ENCODE results near the gene ANAPC1.
"Not testable (repeated sequence)": the region's sequence is repeated elsewhere in the genome, so short reads cannot be mapped to it uniquely, and the experiment has no call there.

ANAPC1 gene

DNA sequence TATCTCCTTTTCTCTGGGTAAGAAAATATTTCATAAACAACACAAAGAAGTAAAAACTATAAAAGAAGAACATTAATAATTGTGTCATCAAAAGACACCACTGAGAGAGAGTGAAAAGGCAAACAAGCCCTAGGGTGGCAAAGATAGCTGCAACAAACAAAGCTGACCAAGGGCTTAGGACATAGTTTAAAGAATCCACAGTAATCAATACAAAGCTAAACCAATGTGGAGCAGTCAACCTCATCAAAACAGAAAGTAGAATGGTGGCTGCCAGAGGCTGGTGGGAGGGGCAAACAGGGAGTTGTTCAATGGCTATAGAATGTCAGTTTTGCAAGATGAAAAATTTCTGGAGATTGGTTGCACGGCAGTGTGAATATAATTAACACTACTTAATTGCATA is 93.4 kb downstream of the ANAPC1 start:
- H3K27ac ChIP-seq; H3K4me3 ChIP-seq; DNase-seq (ENCODE audit: low spot score): not testable (repeated sequence)

GRCh38 chr2:111784081-111784480 is 99.9 kb downstream of the ANAPC1 start:
- H3K4me3 ChIP-seq; H3K27ac ChIP-seq; DNase-seq (ENCODE audit: low spot score): not testable (repeated sequence)

DNA sequence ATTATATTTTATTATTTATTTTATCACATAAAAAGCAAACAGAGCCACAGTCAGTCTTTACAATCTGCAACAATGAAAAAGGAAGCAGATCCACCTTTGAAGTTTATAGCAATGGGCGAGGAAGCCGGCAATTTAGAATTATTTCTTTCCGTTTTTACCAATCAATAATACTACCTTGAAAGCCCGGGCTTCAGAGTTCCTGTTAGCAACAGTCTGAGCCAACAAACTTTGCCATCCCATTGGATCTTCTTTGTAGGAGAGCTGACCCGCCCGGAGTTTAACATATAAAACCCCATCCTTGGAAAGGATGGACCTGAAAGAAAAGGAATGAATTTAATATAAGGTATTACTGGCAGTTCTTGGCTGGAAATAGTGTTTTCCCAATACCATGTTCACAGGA is 101.8 kb downstream of the ANAPC1 start:
- not testable (repeated sequence) for H3K4me3 ChIP-seq; H3K27ac ChIP-seq; DNase-seq (ENCODE audit: low spot score)

GRCh38 chr2:111781443-111782094 is 102.4 kb downstream of the ANAPC1 start:
- H3K27ac ChIP-seq; DNase-seq (ENCODE audit: low spot score); H3K4me3 ChIP-seq: not testable (repeated sequence)

DNA sequence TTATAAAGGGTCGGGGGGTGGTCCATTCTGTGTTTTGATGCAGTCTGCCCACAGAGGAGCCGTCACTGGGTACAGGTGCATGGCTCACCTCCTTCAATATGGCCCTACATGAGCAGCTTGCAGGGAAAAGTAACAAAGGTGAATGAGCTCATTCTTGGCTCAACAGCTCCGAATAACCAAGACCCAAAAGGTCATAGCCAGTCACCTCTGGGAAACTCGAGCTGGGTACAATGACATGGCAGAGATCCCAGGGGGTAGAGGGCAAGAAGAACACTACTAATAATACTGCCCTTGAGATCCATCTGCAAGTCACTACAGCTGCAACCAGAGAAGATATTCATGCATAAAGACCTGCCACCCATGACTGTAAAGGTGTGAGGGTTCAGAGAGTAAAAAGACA is 106.8 kb downstream of the ANAPC1 start:
- not testable (repeated sequence) for DNase-seq (ENCODE audit: low spot score); H3K27ac ChIP-seq; H3K4me3 ChIP-seq

GRCh38 chr2:111776296-111776695 is 107.7 kb downstream of the ANAPC1 start:
- H3K4me3 ChIP-seq; H3K27ac ChIP-seq; DNase-seq (ENCODE audit: low spot score): not testable (repeated sequence)

GRCh38 chr2:111772180-111772579 is 111.8 kb downstream of the ANAPC1 start:
- not testable (repeated sequence) for H3K27ac ChIP-seq; DNase-seq (ENCODE audit: low spot score); H3K4me3 ChIP-seq

DNA sequence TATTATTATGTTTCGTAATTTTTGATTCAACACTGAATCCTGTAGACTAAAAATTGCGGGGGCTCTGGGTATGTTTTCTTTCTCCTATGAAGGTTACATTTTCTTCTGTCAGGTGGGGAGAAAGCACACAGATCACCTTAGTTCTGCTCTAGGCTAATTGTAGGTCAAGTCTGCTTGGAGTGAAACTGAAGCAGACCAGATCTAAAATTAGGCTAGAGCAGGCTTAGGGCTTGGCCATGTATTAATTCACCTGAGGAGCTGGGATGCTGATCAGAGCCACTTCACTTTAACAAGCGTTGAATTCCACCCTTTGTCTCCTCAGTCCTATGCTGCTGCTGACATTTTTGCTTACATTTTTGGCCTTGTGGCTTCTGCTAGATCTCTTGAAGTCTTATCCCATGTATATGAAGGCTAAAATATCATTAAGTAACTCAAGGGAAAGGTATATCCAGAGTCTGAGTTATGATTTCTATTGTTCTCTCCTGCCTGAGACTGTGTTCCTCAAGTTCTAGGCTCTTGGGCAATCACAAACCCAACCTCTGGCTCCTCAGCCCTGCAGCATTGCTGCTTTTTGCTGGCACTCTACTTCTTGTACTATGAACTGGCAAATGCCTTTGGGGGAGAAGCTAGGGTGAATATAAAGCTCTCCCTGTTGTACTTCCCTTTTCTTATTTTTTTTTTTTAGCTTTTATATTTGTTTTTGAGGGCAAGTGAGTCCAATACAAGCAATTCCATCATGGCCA is 112.9 kb downstream of the ANAPC1 start:
- not testable (repeated sequence) for H3K27ac ChIP-seq; DNase-seq (ENCODE audit: low spot score); H3K4me3 ChIP-seq

- not testable (repeated sequence) for DNase-seq (ENCODE audit: low spot score); H3K4me3 ChIP-seq; H3K27ac ChIP-seq
Measured at GRCh38 chr2:111768266-111769190, 115.5 kb downstream of the ANAPC1 start.

DNA sequence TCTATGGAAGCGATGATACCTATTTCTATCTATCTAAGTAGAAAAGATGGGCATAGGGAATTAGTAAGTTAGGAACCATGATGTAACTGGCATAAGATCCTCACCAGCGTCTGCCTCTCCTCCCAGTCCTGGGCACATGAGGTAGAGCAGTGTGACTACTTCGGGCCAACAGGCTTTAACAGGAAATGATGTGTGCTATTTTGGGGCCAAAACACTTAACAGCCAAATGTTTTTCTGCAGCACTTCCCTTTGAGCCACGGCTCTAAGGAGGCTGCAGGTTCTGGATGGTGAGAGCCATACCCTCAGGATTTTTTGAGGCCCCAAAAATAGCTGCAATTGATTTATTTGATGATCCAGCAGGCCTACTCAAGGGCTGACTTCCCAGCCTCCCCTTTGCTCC is 116.9 kb downstream of the ANAPC1 start:
- not testable (repeated sequence) for H3K27ac ChIP-seq; H3K4me3 ChIP-seq; DNase-seq (ENCODE audit: low spot score)

DNA sequence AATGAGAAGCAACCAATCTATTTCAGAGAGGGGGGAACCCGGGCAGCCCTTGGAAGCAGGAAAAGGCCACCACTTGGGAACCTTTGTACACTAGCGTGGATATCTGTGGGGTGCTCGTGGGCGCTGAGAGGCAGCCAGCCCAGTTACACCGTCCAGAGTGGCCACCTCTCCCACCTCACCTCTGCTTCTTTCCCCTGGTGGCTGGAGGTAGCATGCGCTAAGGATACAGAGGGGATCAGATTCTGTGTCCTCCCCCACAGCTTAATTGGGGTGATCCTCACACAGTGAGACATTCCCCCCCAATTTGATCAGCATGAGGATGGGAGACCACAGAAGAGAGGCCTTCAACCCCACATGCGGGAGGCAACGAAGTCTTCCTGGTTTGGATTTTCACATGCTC is 117.7 kb downstream of the ANAPC1 start:
- not testable (repeated sequence) for H3K4me3 ChIP-seq; DNase-seq (ENCODE audit: low spot score); H3K27ac ChIP-seq

GRCh38 chr2:111764151-111764550 is 119.8 kb downstream of the ANAPC1 start:
- H3K27ac ChIP-seq; H3K4me3 ChIP-seq; DNase-seq (ENCODE audit: low spot score): not testable (repeated sequence)

DNA sequence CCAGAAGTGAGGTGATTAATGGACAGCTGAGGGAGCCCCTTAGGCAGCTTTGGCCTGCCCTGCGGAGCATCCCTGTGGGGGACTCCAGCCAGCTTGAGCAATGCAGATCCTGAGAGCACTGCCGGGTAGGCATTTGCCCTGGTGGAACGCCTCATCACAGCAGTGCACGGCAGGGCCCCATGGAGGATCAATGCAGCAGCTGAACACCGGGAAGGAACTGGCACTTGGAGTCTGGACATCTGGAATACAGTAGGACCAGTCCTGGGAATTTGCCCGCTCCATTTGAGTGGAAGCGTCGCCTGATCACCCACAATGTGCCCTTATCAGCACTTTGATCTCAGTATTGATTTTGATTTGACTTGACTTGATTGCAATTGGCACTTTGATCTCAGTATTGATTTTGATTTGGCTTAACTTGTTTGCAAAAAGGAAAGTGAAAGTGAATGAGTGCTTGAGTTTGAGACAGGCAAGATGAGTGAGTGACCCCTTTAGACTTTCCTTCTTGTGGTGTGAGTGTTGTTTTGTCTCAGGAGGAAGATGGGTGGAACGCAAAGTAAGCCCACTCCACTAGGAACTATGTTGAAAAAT is 123.2 kb downstream of the ANAPC1 start:
- H3K27ac ChIP-seq; DNase-seq (ENCODE audit: low spot score); H3K4me3 ChIP-seq: not testable (repeated sequence)

DNA sequence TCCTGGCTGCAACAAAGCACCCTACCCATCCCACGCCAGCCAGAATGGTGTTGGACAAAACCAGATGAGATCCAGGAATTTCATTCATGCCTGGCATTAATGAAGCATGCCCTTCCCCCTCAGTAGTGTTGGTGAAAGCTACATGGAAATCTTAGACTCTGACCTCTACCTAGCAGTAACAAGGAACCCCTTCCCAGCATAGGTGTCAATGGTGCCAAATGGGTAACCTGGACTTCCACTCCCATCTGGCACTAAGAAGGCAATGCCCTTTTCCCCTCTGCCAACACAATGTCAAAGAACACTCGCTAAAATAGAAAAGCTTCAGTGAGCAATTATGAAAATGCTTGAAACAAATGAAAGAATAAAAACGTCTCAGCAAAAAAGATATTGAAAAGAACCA is 131.5 kb downstream of the ANAPC1 start:
- not testable (repeated sequence) for H3K4me3 ChIP-seq; H3K27ac ChIP-seq; DNase-seq (ENCODE audit: low spot score)

- H3K27ac ChIP-seq; H3K4me3 ChIP-seq; DNase-seq (ENCODE audit: low spot score): not testable (repeated sequence)
Measured at GRCh38 chr2:111750641-111751040, 133.4 kb downstream of the ANAPC1 start.

DNA sequence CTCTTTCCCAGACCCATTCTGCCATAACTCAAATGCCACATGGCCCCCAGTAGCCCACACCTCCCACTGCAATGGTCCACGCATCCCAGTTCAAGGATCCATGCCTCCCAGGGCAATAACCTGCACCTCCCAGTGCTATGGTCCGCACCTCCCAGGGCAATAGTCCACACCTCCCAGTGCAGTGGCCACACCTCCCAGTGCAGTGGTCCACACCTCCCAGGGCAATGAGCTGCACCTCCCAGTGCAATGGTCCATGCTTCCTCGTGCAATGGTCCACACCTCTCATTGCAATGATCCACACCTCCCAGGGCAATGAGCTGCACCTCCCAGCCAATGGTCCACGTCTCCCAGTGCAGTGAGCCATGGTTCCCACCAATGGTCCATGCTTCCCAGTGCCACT is 135.6 kb downstream of the ANAPC1 start:
- DNase-seq (ENCODE audit: low spot score); H3K4me3 ChIP-seq; H3K27ac ChIP-seq: not testable (repeated sequence)
